Fibroblast of the aortic adventitia (primary cell): ENCODE results near the gene CLNK. TPM values are rescaled to one million over a fixed set of nuclear protein-coding genes. Genes with fewer than 3 reads are reported as not detected.
A peak's percentile ranks its signal among the peaks of the same experiment; 100 is the strongest.

Source experiments
- DNase-seq: peaks from one replicate; pipeline ENCODE4 v3.0.0-alpha.2; 2010; ENCODE audit warnings: low read depth
- H3K4me3 ChIP-seq: 2 replicates; pipeline ENCODE4 v1.5.1; 2011; ENCODE audit warnings: low read depth, mild to moderate bottlenecking, control low read depth, low read length, moderate library complexity
- total RNA-seq: library from RNA; depleted of rRNA; stranded (reverse); fragments of >200 nt; gene quantifications from 2 replicates; pipeline ENCODE4 v1.2.3, GENCODE V29; 2012; ENCODE audit warnings: low replicate concordance
- TF ChIP-seq, protein P1 (sequence below): IDR thresholded peaks from 2 replicates; pipeline ENCODE4 v1.5.1; 2011; ENCODE audit warnings: mild to moderate bottlenecking, low read length, control low read depth, inconsistent platforms; ENCODE audit not compliant: insufficient read depth

Gene CLNK
- total RNA-seq, 1 donor = not detected

DNA sequence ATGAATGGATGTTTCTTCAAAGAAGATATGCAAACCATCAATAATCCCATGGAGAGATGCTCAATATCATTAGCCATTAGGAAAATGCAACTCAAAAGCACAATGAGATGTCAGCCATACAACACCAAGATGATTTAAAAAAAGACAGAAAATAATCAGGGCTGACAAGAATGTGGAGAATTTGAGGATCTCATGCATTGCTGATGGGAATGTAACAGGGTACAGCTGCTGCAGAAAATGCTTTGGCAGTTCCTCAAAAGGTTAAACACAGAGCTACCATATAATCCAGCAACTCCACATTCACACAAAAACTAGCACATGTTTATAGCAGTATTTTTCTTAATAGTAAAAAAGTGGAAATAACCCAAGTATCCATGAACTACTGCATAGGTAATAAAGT is 116.8 kb downstream of the CLNK start:
- DNase-seq = no peak
- no peak overlapping the region for H3K4me3 ChIP-seq
- TF ChIP-seq, protein P1, sequence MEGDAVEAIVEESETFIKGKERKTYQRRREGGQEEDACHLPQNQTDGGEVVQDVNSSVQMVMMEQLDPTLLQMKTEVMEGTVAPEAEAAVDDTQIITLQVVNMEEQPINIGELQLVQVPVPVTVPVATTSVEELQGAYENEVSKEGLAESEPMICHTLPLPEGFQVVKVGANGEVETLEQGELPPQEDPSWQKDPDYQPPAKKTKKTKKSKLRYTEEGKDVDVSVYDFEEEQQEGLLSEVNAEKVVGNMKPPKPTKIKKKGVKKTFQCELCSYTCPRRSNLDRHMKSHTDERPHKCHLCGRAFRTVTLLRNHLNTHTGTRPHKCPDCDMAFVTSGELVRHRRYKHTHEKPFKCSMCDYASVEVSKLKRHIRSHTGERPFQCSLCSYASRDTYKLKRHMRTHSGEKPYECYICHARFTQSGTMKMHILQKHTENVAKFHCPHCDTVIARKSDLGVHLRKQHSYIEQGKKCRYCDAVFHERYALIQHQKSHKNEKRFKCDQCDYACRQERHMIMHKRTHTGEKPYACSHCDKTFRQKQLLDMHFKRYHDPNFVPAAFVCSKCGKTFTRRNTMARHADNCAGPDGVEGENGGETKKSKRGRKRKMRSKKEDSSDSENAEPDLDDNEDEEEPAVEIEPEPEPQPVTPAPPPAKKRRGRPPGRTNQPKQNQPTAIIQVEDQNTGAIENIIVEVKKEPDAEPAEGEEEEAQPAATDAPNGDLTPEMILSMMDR = no peak

DNA sequence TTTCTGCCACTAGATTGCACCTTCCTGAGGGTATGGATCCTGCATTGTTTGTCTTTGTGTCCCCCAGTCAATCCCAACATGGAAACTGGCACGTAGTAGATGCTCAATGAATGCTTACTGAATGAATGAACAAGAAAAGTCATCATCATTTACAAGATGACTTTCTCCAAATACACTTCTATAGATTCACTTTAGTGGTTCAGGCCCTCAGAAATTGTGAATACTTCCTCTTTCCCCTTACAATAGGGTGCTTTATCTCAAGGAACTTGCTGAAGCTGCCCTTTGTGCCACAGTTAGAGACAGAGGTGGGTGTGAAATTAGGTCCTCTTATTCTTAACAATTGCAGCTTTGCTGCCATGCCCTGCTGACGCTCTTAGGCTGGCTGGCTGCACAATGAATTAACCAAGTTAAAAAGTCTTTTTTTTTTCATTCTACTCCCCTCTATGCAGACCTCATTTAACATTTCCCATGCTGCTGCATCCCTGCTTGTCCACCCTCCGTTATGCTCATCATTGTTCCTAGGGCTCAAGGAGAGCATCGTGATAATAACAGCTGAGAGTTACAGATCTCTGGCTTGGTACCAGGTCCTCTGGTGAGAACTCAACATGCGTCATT is 119.3 kb downstream of the CLNK start:
- DNase-seq = no peak
- TF ChIP-seq, protein P1 = no peak
- H3K4me3 ChIP-seq = no peak overlapping the region

GRCh38 chr4:10554694-10555093 is 129.9 kb downstream of the CLNK start:
- TF ChIP-seq, protein P1 = peak; percentile 86
- H3K4me3 ChIP-seq = no peak overlapping the region
- peak; percentile 83 for DNase-seq

- no peak overlapping the region for H3K4me3 ChIP-seq
Measured at GRCh38 chr4:10554121-10554520, 130.4 kb downstream of the CLNK start.

DNA sequence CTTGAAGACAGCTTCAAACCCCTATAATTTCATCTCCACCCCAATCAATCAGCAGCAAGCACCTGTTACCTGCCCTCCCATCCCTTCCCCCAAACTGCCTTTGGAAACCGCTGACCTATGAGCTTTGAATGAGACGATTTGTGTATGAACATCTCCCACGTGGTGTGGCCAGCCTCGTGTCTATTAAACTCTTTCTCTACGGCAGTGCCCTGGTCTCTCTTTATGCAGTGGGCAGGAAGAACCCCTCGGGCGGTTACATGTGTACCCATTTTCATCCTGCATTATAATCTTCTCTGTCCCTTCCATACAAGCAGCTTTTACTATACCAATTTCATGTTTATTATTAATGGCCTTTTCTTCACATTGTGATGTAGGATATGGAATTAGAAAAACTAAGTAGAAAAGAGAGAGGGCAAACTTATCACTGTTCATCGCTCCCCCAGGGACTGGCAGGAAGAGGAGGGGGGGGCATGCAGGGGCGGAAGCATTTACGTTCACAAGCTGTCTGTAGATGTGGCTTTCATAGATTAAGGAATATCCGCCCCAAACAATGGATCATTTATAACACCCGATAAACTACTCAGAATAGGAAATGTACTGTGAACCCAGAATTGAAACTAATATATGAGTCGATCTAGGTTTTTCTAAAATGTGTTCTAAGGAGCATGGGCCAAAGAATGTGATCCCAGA is 131.8 kb downstream of the CLNK start:
- TF ChIP-seq, protein P1 = no peak
- DNase-seq = no peak

More at GRCh38 chr4:10554121-10554520, 130.4 kb downstream of the CLNK start:
- TF ChIP-seq, protein P1 = no peak
- no peak for DNase-seq

GRCh38 chr4:10535912-10536311 is 148.7 kb downstream of the CLNK start:
- DNase-seq = no peak
- no peak overlapping the region for H3K4me3 ChIP-seq
- TF ChIP-seq, protein P1 = no peak

More for the DNA sequence above, 131.8 kb downstream of the CLNK start:
- no peak overlapping the region for H3K4me3 ChIP-seq
